RWPE1 (cell line): ENCODE results near the gene TSPAN14.
A peak's percentile ranks its signal among the peaks of the same experiment; 100 is the strongest.

Experiments used
- CTCF ChIA-PET: fragments of 350-600 bp; sonication (Branson Sonifier 250); formaldehyde crosslinking; extraction: SDS; loops from one replicate; lab custom pipeline; 2021; lab: Yijun Ruan, JAX
- POLR2A ChIA-PET: fragments of 400-600 bp; formaldehyde crosslinking; extraction: SDS; loops from one replicate; lab custom pipeline; 2020; ENCODE audit warnings: antibody characterized with exemption; ENCODE audit not compliant: low non-redundant PET; lab: Yijun Ruan, JAX
- DNase-seq: peaks from one replicate; pipeline ENCODE4 v3.0.0; 2012; ENCODE audit warnings: low spot score
- H3K27ac ChIP-seq: fragments of 450-650 bp; 2 replicates; pipeline ENCODE4 v1.5.1; 2017
- CTCF ChIP-seq: fragments of 450-650 bp; conservative IDR thresholded peaks from 2 replicates; pipeline ENCODE4 v1.5.1; 2017; ENCODE audit warnings: low read depth, mild to moderate bottlenecking

Gene TSPAN14

GRCh38 chr10:80526218-80526617, 72.1 kb downstream of the TSPAN14 start:
- DNase-seq: no peak
- ChIA-PET POLR2A (no interaction called here), CTCF (interaction anchor here (1.6 kb wide), 1 partner anchor 81 kb away, joined by 5 read pairs; no protein-coding TSS in a partner anchor)
- TF ChIP-seq CTCF: no peak
- H3K27ac ChIP-seq: no peak overlapping the region

GRCh38 chr10:80526742-80527141, 72.6 kb downstream of the TSPAN14 start:
- no peak for TF ChIP-seq CTCF
- ChIA-PET POLR2A (no interaction called here), CTCF (interaction anchor here (1.6 kb wide), 1 partner anchor 82 kb away, joined by 5 read pairs; no protein-coding TSS in a partner anchor)
- no peak overlapping the region for H3K27ac ChIP-seq
- DNase-seq: no peak

GRCh38 chr10:80528185-80528700, 74.1 kb downstream of the TSPAN14 start:
- no peak for TF ChIP-seq CTCF
- no peak overlapping the region for H3K27ac ChIP-seq
- DNase-seq: no peak
- ChIA-PET POLR2A (no interaction called here), CTCF (interaction anchor here (0.6 to 1.2 kb wide), 3 partner anchors 68 to 396 kb away, joined by 3 read pairs; no protein-coding TSS in a partner anchor)

GRCh38 chr10:80528901-80529300, 74.8 kb downstream of the TSPAN14 start:
- TF ChIP-seq CTCF: no peak
- CTCF ChIA-PET: interaction anchor here (0.8 kb wide), 1 partner anchor 68 kb away, joined by 3 read pairs; no protein-coding TSS in a partner anchor
- no peak for DNase-seq
- POLR2A ChIA-PET: no interaction called here
- no peak overlapping the region for H3K27ac ChIP-seq

- TF ChIP-seq CTCF: no peak
- no peak for DNase-seq
- POLR2A ChIA-PET: no interaction called here
- CTCF ChIA-PET: interaction anchor here (1.5 kb wide), 1 partner anchor 100 kb away, joined by 3 read pairs; no protein-coding TSS in a partner anchor
- H3K27ac ChIP-seq: no peak overlapping the region
Measured at GRCh38 chr10:80529604-80530003, 75.5 kb downstream of the TSPAN14 start.

GRCh38 chr10:80530251-80530650, 76.1 kb downstream of the TSPAN14 start:
- peak; percentile 62 for DNase-seq
- CTCF ChIA-PET: interaction anchor here (1.4 to 1.5 kb wide), 2 partner anchors 86 to 101 kb away, joined by 3 to 5 read pairs; no protein-coding TSS in a partner anchor
- H3K27ac ChIP-seq: no peak overlapping the region
- POLR2A ChIA-PET: no interaction called here
- no peak for TF ChIP-seq CTCF
